Activated gamma-delta T cell treated with Interleukin-2 at 50 U/mL for 16 hours (primary cell): ENCODE results near the gene LARP6.
"Not testable (repeated sequence)": the region's sequence is repeated elsewhere in the genome, so short reads cannot be mapped to it uniquely, and the experiment has no call there.

ENCODE experiments used
- DNase-seq: peaks from one replicate; pipeline ENCODE4 v3.0.0-alpha.2; 2020

Gene LARP6

DNA sequence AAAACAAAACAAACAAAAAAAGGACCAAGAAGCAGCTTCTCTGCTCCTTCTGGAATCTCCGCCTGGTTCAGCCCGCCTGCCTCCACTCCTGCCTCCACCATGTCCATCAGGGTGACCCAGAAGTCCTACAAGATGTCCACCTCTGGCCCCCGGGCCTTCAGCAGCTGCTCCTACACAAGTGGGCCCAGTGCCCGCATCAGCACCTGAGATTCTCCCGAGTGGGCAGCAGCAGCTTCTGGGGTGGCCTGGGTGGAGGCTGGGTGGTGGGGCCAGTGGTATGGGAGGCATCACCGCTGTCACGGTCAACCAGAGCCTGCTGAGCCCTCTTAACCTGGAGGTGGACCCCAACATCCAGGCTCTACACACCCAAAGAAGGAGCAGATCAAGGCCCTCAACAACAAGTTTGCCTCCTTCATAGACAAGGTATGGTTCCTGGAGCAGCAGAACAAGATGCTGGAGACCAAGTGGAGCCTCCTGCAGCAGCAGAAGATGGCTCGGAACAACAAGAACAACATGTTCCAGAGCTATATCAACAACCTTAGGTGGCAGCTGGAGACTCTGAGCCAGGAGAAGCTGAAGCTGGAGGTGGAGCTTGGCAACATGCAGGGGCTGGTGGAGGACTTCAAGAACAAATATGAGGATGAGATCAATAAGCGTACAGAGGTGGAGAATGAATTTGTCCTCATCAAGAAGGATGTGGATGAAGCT is 4.8 kb upstream of the LARP6 start:
- not testable (repeated sequence) for DNase-seq

DNA sequence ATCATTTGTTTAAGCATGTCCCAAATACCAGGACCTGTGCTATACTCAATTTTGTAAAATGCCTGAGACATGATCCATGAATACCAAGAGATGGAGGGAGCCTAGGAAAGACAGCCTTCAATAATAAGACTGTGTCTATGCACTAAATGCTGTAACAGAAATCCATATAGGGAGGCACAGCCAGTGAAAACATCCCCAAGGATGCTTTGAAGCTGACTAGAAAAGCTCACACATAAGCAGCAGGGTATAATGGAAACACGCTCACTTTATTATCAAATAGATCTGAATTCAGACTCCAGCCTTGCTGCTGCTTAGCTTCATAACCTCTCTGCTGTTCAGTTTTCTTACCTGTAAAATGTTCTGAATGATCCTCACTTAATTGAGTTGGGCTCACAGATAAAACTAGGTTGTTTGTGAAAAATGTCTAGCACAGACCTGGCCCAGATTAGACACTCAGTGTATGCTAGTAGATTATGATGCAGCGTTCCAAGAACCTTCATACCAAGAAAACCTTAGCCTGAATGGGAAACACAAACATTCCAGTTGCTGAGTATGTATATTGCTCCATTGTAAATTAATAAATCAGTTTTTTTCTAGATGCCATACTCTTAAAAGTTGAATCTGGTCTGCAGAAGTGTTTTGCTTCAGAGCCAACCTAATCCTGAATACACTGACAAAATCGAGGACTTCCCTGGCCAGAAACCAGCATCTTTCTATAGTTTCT is 3.8 kb upstream of the LARP6 start:
- no peak for DNase-seq

DNA sequence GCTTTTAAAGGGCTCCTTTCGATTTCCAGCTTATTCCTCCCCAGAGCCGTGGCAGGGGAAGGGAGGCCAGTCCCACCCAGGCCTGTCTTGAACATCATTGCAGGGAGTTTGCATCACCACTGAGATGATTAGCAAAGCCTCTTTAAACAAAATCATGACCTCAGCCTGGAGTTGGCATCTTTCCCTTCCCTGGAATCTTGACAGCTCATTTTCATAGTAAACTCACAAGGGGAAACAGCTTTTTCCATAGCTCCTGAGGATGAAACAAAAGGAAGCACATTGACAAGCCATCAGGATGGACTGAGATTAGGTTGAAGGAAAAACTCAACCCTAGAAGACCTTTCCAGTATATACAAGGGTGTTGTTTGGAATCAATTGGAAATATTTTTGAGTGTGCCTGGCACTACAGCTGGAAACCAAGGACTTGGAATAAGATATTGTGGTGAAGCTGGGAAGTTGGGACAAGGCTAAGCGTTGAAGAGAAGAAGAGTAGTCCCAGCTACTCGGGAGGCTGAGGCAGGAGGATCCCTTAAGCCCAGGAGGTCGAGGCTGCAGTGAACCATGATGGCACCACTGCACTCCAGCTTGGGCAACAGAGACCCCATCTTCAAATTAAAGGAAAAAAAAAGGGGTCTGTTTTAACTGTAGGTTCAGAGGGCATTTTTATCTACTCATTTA is 3.1 kb upstream of the LARP6 start:
- no peak for DNase-seq

- no peak for DNase-seq
These were observed 2.4 kb upstream of the LARP6 start for GRCh38 chr15:70856177-70856883.

GRCh38 chr15:70855764-70856163 is 1.8 kb upstream of the LARP6 start:
- no peak for DNase-seq

- DNase-seq = no peak
These were observed 664 bp upstream of the LARP6 start for GRCh38 chr15:70854666-70854976.

GRCh38 chr15:70853318-70853972 is 512 bp downstream of the LARP6 start:
- no peak for DNase-seq

GRCh38 chr15:70852501-70853317 is 1.2 kb downstream of the LARP6 start:
- no peak for DNase-seq

GRCh38 chr15:70851889-70852288 is 2.1 kb downstream of the LARP6 start:
- no peak for DNase-seq

DNA sequence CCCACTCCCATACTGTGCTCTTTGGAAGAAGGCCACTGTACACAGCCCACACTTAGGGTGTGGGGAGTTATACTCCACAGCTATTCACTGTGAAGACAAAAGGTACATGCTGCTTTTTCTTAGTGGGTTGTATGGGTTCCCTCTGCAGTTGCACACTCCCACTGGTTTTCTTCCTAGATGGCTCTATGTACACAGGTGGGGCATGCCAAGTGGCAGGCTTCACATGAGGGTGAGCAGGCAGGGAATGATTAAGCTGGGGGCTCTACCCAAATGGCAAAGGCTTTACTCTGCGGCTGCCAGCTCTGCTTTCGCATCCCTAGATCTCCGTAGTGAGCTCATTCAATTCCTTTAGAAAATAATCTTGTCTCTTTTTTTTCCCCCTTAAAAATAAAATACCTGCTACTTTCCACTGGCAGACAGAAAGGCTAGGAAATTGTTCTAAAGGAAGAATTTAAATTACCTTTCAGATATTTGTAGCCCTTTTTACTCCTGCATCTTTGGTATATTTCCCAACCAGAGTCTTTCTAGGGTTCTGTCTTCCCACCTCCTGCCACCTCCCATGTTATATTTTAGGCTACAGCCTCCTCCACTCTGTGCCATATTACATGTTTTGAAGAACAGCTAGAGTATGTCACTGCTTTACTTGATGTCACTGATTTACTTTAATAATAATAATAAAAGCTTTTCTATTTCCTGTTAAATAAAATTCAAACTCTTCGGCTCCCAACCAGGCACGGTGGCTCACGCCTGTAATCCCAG is 8.2 kb downstream of the LARP6 start:
- no peak for DNase-seq

DNA sequence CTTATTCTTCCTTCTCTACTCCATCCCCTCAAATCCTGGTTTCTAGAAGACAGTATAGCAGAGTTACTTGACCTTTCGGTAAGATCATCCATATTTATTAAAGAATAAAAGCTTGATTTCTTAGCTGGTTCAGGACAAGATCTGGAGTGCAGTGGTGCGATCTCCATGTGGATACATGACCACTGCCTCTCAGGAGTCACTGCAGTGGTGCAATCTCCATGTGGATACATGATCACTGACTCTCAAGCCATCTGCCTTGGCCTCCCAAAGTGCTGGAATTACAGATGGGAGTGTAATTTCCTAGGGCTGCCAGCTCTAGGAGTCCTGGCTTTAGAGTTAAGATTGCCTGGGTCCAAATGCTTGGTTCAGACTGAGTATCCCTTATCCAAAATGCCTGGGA is 16.5 kb downstream of the LARP6 start:
- no peak for DNase-seq

- no peak for DNase-seq
These were observed 18.1 kb downstream of the LARP6 start for GRCh38 chr15:70835841-70836240.

GRCh38 chr15:70835415-70835814 is 18.5 kb downstream of the LARP6 start:
- DNase-seq = no peak

GRCh38 chr15:70834999-70835398 is 19.0 kb downstream of the LARP6 start:
- no peak for DNase-seq

- DNase-seq = no peak
These were observed 19.8 kb downstream of the LARP6 start for GRCh38 chr15:70833861-70834765.

- DNase-seq = no peak
These were observed 20.5 kb downstream of the LARP6 start for GRCh38 chr15:70833422-70833821.

GRCh38 chr15:70832176-70832575 is 21.8 kb downstream of the LARP6 start:
- no peak for DNase-seq

GRCh38 chr15:70831094-70831911 is 22.7 kb downstream of the LARP6 start:
- no peak for DNase-seq

- no peak for DNase-seq
These were observed 23.3 kb downstream of the LARP6 start for GRCh38 chr15:70830615-70831014.
